Suprapubic skin (tissue), 4 donors: ENCODE data around the gene FKRP. TPM values are rescaled to one million over a fixed set of nuclear protein-coding genes. Genes with fewer than 3 reads are reported as not detected.

Source experiments
- DNase-seq, 2 donors: peaks; one replicate each; pipeline ENCODE4 v3.0.0-alpha.2; 2019; ENCODE audit warnings: low spot score in 2 of 2
- H3K27ac ChIP-seq: fragments of 200-600 bp; sonication (generic); one replicate; pipeline ENCODE4 v1.5.1; 2019
- H3K27me3 ChIP-seq: fragments of 200-600 bp; sonication (generic); one replicate; pipeline ENCODE4 v1.5.1; 2019
- H3K36me3 ChIP-seq: fragments of 200-600 bp; sonication (generic); one replicate; pipeline ENCODE4 v1.5.1; 2019
- H3K4me1 ChIP-seq: fragments of 200-600 bp; sonication (generic); one replicate; pipeline ENCODE4 v1.5.1; 2019
- H3K4me3 ChIP-seq: fragments of 200-600 bp; sonication (generic); one replicate; pipeline ENCODE4 v1.5.1; 2019; ENCODE audit warnings: mild to moderate bottlenecking
- H3K9me3 ChIP-seq: fragments of 200-600 bp; sonication (generic); one replicate; pipeline ENCODE4 v1.5.1; 2019
- EP300 ChIP-seq: sonication (generic); formaldehyde crosslinking; IDR thresholded peaks from one replicate; pipeline ENCODE4 v1.6.1; 2017; ENCODE audit warnings: antibody characterized with exemption
- POLR2A ChIP-seq, 2 donors: fragments of 450-650 bp; IDR thresholded peaks; one replicate each; pipeline ENCODE4 v1.6.1; 2017; ENCODE audit warnings: antibody characterized with exemption in 2 of 2, mild to moderate bottlenecking in 2 of 2, moderate library complexity in 2 of 2
- POLR2AphosphoS5 ChIP-seq, 3 donors: sonication (generic); formaldehyde crosslinking; IDR thresholded peaks; one replicate each; pipeline ENCODE4 v1.6.1; 2017; ENCODE audit warnings: antibody characterized with exemption in 3 of 3
- WGBS: methylation state at CpG from one replicate; pipeline ENCODE4 v1.1.5; 2018; 5-methylcytosine and 5-hydroxymethylcytosine counted together
- total RNA-seq, 4 donors: library from RNA; depleted of rRNA; stranded (reverse); fragments of >200 nt; gene quantifications; one replicate each; pipeline ENCODE4 v1.1.0, GENCODE V29; 2016
- TF ChIP-seq, protein P1 (sequence below), 2 donors: fragments of 200-600 bp in 1 of 2; fragments of 450-650 bp in 1 of 2; sonication (generic) in 1 of 2; IDR thresholded peaks; one replicate each; pipeline ENCODE4 v1.5.1; 2016 to 2019; ENCODE audit warnings: antibody characterized with exemption in 2 of 2, mild to moderate bottlenecking in 1 of 2, moderate library complexity in 1 of 2

Gene FKRP
- total RNA-seq, 4 donors from 2014 or later = 7.1 to 15.2 (median 7.8) TPM

- DNase-seq = no peak
- Histone ChIP-seq H3K4me1 (peaks cover 71% of the 10 kb centered on the region), H3K9me3 (no peaks in the 10 kb centered on the region), H3K36me3 (peaks cover 22% of the 10 kb centered on the region), H3K4me3 (peak overlapping the region; percentile 95), H3K27me3 (no peaks in the 10 kb centered on the region), H3K27ac (peak overlapping the region; percentile 90)
- WGBS = 51% methylated on average over 19 of the region's 19 CpGs
- TF ChIP-seq POLR2A (IDR thresholded peaks at IDR 0.05) = no peak
Measured at GRCh38 chr19:46785054-46785979, 39.5 kb downstream of the FKRP start.

DNA sequence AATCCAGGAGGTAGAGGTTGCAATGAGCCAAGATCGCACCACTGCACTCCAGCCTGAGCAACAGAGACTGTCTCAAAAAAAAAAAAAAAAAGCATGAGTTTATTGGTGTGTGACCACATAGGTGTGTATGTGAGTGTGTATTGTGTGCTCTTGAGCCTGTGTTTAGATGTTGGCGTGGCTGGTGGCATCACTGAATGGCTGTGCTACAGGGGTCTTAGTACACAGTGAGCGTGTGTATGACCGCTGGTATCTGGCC is 40.1 kb downstream of the FKRP start:
- H3K27me3 ChIP-seq = no peaks in the 10 kb centered on the region
- peaks cover 65% of the 10 kb centered on the region for H3K4me1 ChIP-seq
- peak overlapping the region; percentile 90 for H3K27ac ChIP-seq
- WGBS = 20% methylated on average over 4 of the region's 4 CpGs
- H3K4me3 ChIP-seq = peak overlapping the region; percentile 95
- peaks cover 20% of the 10 kb centered on the region for H3K36me3 ChIP-seq
- H3K9me3 ChIP-seq = no peaks in the 10 kb centered on the region
- no peak for DNase-seq
- TF ChIP-seq EP300 = no peak
- no peak for TF ChIP-seq POLR2AphosphoS5 (IDR thresholded peaks at IDR 0.05)
- no peak for TF ChIP-seq POLR2A (IDR thresholded peaks at IDR 0.05)

GRCh38 chr19:46786236-46787039 is 40.6 kb downstream of the FKRP start:
- H3K9me3 ChIP-seq = no peaks in the 10 kb centered on the region
- peaks cover 20% of the 10 kb centered on the region for H3K36me3 ChIP-seq
- H3K4me1 ChIP-seq = peaks cover 61% of the 10 kb centered on the region
- WGBS = 3% methylated on average over 18 of the region's 20 CpGs
- DNase-seq = peak; percentile 83 to 92
- peak overlapping the region; percentile 90 for H3K27ac ChIP-seq
- no peaks in the 10 kb centered on the region for H3K27me3 ChIP-seq
- H3K4me3 ChIP-seq = peak overlapping the region; percentile 95
- TF ChIP-seq, protein P1, sequence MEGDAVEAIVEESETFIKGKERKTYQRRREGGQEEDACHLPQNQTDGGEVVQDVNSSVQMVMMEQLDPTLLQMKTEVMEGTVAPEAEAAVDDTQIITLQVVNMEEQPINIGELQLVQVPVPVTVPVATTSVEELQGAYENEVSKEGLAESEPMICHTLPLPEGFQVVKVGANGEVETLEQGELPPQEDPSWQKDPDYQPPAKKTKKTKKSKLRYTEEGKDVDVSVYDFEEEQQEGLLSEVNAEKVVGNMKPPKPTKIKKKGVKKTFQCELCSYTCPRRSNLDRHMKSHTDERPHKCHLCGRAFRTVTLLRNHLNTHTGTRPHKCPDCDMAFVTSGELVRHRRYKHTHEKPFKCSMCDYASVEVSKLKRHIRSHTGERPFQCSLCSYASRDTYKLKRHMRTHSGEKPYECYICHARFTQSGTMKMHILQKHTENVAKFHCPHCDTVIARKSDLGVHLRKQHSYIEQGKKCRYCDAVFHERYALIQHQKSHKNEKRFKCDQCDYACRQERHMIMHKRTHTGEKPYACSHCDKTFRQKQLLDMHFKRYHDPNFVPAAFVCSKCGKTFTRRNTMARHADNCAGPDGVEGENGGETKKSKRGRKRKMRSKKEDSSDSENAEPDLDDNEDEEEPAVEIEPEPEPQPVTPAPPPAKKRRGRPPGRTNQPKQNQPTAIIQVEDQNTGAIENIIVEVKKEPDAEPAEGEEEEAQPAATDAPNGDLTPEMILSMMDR (IDR thresholded peaks at IDR 0.05) = no peak
- peak in 1 of 3 donors; percentile 61 for TF ChIP-seq POLR2AphosphoS5 (IDR thresholded peaks at IDR 0.05)

DNA sequence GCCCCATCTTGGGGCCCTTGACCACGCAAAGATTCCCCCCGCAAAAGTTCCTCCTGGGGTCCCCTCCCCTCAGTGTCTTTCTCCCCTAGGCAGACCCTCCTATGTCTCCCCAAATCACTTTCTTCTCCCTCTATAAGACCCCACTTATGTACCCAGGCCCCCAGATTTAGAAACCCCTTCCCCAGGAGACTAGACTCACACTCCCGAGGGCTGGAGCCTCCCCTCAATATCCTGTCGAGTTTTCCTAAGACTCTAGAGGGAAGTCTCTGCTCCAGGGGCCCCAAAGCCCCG is 41.1 kb downstream of the FKRP start:
- H3K36me3 ChIP-seq = peaks cover 15% of the 10 kb centered on the region
- peak overlapping the region; percentile 95 for H3K4me3 ChIP-seq
- 5% methylated on average over 5 of the region's 5 CpGs for WGBS
- H3K27me3 ChIP-seq = no peaks in the 10 kb centered on the region
- TF ChIP-seq POLR2A (IDR thresholded peaks at IDR 0.05) = no peak
- no peak for TF ChIP-seq EP300
- TF ChIP-seq, protein P1 (IDR thresholded peaks at IDR 0.05) = no peak
- no peak for TF ChIP-seq POLR2AphosphoS5 (IDR thresholded peaks at IDR 0.05)
- no peak for DNase-seq
- H3K27ac ChIP-seq = peak overlapping the region; percentile 90
- no peaks in the 10 kb centered on the region for H3K9me3 ChIP-seq
- H3K4me1 ChIP-seq = peaks cover 61% of the 10 kb centered on the region

GRCh38 chr19:46787331-46788261 is 41.7 kb downstream of the FKRP start:
- H3K4me3 ChIP-seq = peak overlapping the region; percentile 95
- peaks cover 55% of the 10 kb centered on the region for H3K4me1 ChIP-seq
- TF ChIP-seq POLR2AphosphoS5 (IDR thresholded peaks at IDR 0.05) (no peak), EP300 (no peak), POLR2A (IDR thresholded peaks at IDR 0.05) (no peak)
- TF ChIP-seq, protein P1 (IDR thresholded peaks at IDR 0.05) = no peak
- peaks cover 9% of the 10 kb centered on the region for H3K36me3 ChIP-seq
- H3K9me3 ChIP-seq = no peaks in the 10 kb centered on the region
- WGBS = under 1% methylated on average over 14 of the region's 80 CpGs
- DNase-seq = peak in 1 of 2 donors; percentile 77
- H3K27me3 ChIP-seq = no peaks in the 10 kb centered on the region
- peak overlapping the region; percentile 90 for H3K27ac ChIP-seq
